Omental fat pad (tissue), 4 donors: ENCODE data around the gene GSTCD. TPM values are rescaled to one million over a fixed set of nuclear protein-coding genes. Genes with fewer than 3 reads are reported as not detected.
"Not testable (repeated sequence)": the region's sequence is repeated elsewhere in the genome, so short reads cannot be mapped to it uniquely, and the experiment has no call there.

Experiments used
- ATAC-seq: fragments of 150-250 bp; one replicate; pipeline ENCODE4 v1.9.1; 2016; ENCODE audit warnings: mild to moderate bottlenecking, moderate library complexity; ENCODE audit not compliant: low FRiP score
- DNase-seq: peaks from one replicate; pipeline ENCODE4 v3.0.0-alpha.2; 2019; ENCODE audit warnings: low spot score
- CTCF ChIP-seq, 3 donors: fragments of 450-650 bp; IDR thresholded peaks; one replicate each; pipeline ENCODE4 v1.5.1; 2016 to 2017; ENCODE audit warnings: antibody characterized with exemption in 3 of 3, mild to moderate bottlenecking in 3 of 3, moderate library complexity in 2 of 3
- total RNA-seq, 4 donors: library from RNA; depleted of rRNA; stranded (reverse); fragments of >200 nt; gene quantifications; one replicate each; pipeline ENCODE4 v1.1.0, GENCODE V29; 2016

The GSTCD gene
- total RNA-seq, 4 donors from 2014 or later, result 6.0 to 13.2 (median 7.5) TPM

- DNase-seq (no peak), ATAC-seq (no peak)
- no peak for TF ChIP-seq CTCF (IDR thresholded peaks at IDR 0.05)
These were observed 37.3 kb upstream of the GSTCD start for GRCh38 chr4:105671301-105671700.

- TF ChIP-seq CTCF (IDR thresholded peaks at IDR 0.05), result no peak
- DNase-seq (no peak), ATAC-seq (no peak)
These were observed 34.6 kb upstream of the GSTCD start for GRCh38 chr4:105674011-105674410.

- no peak for TF ChIP-seq CTCF (IDR thresholded peaks at IDR 0.05)
- no peak for ATAC-seq
- no peak for DNase-seq
These were observed 30.9 kb upstream of the GSTCD start for GRCh38 chr4:105677709-105678108.

- TF ChIP-seq CTCF (IDR thresholded peaks at IDR 0.05), result no peak
These were observed 29.4 kb upstream of the GSTCD start for GRCh38 chr4:105679186-105679585.

GRCh38 chr4:105683038-105683437 is 25.5 kb upstream of the GSTCD start:
- ATAC-seq, result no peak
- TF ChIP-seq CTCF (IDR thresholded peaks at IDR 0.05), result no peak
- no peak for DNase-seq

More at GRCh38 chr4:105679186-105679585, 29.4 kb upstream of the GSTCD start:
- ATAC-seq (no peak), DNase-seq (no peak)

GRCh38 chr4:105686571-105686970 is 22.0 kb upstream of the GSTCD start:
- DNase-seq, result no peak
- TF ChIP-seq CTCF (IDR thresholded peaks at IDR 0.05), result no peak
- no peak for ATAC-seq

- not testable (repeated sequence) for ATAC-seq, DNase-seq
These were observed 13.8 kb upstream of the GSTCD start for GRCh38 chr4:105694812-105695211.

- not testable (repeated sequence) for DNase-seq, ATAC-seq
These were observed 12.8 kb upstream of the GSTCD start for GRCh38 chr4:105695832-105696231.
